PFSK-1 (cell line): ENCODE results near the gene SUPT3H.

Experiments
- FOXP2 ChIP-seq: optimal IDR thresholded peaks from 2 replicates; pipeline ENCODE3; 2011; ENCODE audit warnings: borderline replicate concordance, control low read depth, inconsistent platforms; ENCODE audit not compliant: insufficient read depth; ENCODE audit errors: extremely low read length, extremely low read depth
- POLR2AphosphoS5 ChIP-seq: IDR thresholded peaks from 2 replicates; pipeline ENCODE4 v1.6.1; 2012; ENCODE audit warnings: low read depth, mild to moderate bottlenecking, control low read depth, low read length, moderate library complexity
- SIN3A ChIP-seq: IDR thresholded peaks from 2 replicates; pipeline ENCODE4 v1.6.1; 2012; ENCODE audit warnings: mild to moderate bottlenecking, low read length, moderate library complexity, borderline replicate concordance; ENCODE audit not compliant: insufficient read depth
- TAF1 ChIP-seq: IDR thresholded peaks from 2 replicates; pipeline ENCODE4 v1.6.1; 2012; ENCODE audit warnings: low read length, control low read depth, borderline replicate concordance; ENCODE audit not compliant: insufficient read depth
- TF ChIP-seq, protein P1 (sequence below), 2 experiments: IDR thresholded peaks; 2 replicates each; pipeline versions ENCODE4 v1.6.1 to v1.8.0; 2011 to 2012; ENCODE audit warnings: low read depth in 2 of 2, low read length in 2 of 2, control low read depth in 1 of 2, inconsistent platforms in 1 of 2, mild to moderate bottlenecking in 1 of 2, moderate library complexity in 1 of 2; ENCODE audit not compliant: insufficient read depth in 1 of 2

SUPT3H gene

DNA sequence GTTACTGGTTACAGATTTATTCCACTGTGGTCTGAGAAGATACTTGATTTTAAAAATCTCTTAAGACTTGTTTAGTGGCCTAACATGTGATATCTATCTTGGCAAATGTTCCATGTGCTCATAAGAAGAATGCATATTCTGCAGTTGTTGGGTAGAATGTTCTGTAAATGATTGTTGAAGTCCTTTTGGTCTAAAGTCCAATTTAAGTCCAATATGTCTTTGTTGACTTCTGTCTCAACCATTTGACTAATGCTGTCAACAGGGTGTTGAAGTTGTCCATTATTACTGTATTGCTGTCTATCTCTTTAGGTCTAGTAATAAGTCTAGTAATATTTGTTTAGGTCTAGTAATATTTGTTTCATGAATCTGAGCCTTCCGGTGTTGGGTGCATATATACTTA is 437.4 kb downstream of the SUPT3H start:
- TF ChIP-seq SIN3A (no peak), FOXP2 (no peak), POLR2AphosphoS5 (no peak), TAF1 (no peak)
- TF ChIP-seq, protein P1, sequence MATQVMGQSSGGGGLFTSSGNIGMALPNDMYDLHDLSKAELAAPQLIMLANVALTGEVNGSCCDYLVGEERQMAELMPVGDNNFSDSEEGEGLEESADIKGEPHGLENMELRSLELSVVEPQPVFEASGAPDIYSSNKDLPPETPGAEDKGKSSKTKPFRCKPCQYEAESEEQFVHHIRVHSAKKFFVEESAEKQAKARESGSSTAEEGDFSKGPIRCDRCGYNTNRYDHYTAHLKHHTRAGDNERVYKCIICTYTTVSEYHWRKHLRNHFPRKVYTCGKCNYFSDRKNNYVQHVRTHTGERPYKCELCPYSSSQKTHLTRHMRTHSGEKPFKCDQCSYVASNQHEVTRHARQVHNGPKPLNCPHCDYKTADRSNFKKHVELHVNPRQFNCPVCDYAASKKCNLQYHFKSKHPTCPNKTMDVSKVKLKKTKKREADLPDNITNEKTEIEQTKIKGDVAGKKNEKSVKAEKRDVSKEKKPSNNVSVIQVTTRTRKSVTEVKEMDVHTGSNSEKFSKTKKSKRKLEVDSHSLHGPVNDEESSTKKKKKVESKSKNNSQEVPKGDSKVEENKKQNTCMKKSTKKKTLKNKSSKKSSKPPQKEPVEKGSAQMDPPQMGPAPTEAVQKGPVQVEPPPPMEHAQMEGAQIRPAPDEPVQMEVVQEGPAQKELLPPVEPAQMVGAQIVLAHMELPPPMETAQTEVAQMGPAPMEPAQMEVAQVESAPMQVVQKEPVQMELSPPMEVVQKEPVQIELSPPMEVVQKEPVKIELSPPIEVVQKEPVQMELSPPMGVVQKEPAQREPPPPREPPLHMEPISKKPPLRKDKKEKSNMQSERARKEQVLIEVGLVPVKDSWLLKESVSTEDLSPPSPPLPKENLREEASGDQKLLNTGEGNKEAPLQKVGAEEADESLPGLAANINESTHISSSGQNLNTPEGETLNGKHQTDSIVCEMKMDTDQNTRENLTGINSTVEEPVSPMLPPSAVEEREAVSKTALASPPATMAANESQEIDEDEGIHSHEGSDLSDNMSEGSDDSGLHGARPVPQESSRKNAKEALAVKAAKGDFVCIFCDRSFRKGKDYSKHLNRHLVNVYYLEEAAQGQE (IDR thresholded peaks at IDR 0.05; ENCODE audit: insufficient read depth in 1 of 2, low read depth in 2 of 2, low read length in 2 of 2): no peak

DNA sequence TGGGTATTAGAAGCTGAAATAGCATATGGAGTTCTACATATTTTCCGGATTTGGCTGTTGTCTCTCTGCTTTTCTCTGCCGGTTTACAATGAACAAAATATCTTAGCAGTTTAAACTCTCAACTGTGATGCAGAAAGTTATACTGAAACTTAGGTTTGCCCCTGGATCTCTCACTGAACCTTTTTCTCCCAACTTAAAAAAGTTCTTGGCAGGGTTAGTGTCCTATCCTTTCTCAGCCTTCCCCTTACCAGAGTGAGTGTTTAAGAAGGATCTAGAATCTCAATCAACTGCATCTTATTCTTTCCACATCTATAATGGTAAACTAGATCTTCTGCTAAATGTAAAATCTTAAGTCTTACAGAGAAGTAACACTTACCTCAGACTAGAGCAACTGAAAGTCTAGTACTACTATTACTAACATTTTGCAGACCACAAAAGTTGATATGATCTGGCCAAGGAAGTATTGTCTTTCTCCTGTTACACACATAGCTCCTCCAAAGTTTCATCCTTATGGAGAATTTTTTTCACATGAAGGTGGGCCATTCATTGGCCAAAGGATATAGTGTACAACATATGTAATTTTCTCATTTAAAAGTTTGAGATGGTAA is 441.9 kb downstream of the SUPT3H start:
- no peak for TF ChIP-seq FOXP2
- TF ChIP-seq POLR2AphosphoS5: no peak
- TF ChIP-seq, protein P1 (IDR thresholded peaks at IDR 0.05; ENCODE audit: insufficient read depth in 1 of 2, low read depth in 2 of 2, low read length in 2 of 2): no peak
- TF ChIP-seq TAF1: no peak
- no peak for TF ChIP-seq SIN3A

DNA sequence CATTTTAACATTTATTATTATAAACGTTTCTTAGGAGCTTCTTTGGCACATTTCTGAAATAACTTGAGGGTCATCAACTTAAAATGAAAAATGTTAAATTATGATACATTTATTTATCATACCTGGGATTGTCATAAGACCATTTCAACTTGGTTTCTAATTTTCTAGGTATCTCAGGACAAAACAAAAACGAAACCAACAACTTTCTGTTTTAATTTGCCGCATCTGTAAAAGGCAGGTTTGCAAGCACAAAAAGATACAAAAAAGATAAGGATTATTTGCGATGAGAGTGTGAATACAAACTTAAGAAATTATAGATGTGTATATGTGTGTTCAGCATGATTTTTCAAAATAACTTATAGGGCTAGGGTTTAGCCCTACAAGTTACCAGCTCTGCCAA is 444.6 kb downstream of the SUPT3H start:
- TF ChIP-seq TAF1 (no peak), FOXP2 (no peak), SIN3A (no peak), POLR2AphosphoS5 (no peak)
- TF ChIP-seq, protein P1 (IDR thresholded peaks at IDR 0.05; ENCODE audit: insufficient read depth in 1 of 2, low read depth in 2 of 2, low read length in 2 of 2): no peak

DNA sequence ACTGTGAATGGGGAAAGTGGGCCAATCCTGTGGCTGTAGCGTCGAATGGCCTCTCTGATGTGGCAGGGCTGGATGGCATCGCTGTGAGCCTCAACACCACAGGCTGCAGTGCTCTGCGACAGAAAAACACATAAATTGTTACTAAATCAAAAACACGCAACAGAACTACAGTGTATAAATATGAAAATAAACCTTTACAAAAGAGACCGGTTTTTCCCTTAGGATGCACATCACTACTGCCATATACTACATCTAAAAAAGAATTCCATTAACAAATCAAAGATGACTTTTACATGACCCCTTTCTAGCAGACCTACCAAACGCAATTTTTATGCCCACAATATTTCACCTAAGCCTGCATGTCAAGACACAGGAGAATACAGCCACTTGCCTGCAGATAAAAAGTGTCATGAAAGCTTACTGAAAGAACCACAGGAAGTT is 445.1 kb downstream of the SUPT3H start:
- TF ChIP-seq, protein P1 (IDR thresholded peaks at IDR 0.05; ENCODE audit: insufficient read depth in 1 of 2, low read depth in 2 of 2, low read length in 2 of 2): no peak

DNA sequence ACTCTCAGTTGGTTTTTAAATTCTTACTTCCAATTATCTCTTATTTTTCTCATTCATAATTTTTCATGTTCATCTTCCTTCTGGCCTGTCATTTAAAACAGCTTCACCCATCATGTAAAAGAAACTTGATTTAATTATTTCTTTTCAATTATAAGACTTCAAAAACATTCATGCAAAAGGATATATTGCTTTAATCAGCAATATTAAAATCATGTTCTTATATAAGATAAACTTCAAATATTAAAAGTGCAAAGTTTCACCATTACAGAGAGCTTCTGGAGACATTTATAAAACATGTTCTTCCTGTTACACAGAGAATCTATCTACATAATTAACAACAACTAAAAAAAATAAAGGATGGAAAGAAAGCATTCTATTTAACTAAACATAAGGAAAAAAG is 446.3 kb downstream of the SUPT3H start:
- TF ChIP-seq, protein P1 (IDR thresholded peaks at IDR 0.05; ENCODE audit: insufficient read depth in 1 of 2, low read depth in 2 of 2, low read length in 2 of 2): no peak
- TF ChIP-seq TAF1: no peak
- no peak for TF ChIP-seq POLR2AphosphoS5
- TF ChIP-seq FOXP2: no peak
- no peak for TF ChIP-seq SIN3A
